ENCODE data around the gene BCAS4.

The BCAS4 gene

GRCh38 chr20:50801747-50802125 is 6.9 kb downstream of the BCAS4 start:
- DNase-seq, result no peak
- TF ChIP-seq GATA1 (IDR thresholded peaks at IDR 0.05; ENCODE audit: low read depth, low read length), result no peak
- no peak for TF ChIP-seq POLR2A (IDR thresholded peaks at IDR 0.05; ENCODE audit: low read length)

DNA sequence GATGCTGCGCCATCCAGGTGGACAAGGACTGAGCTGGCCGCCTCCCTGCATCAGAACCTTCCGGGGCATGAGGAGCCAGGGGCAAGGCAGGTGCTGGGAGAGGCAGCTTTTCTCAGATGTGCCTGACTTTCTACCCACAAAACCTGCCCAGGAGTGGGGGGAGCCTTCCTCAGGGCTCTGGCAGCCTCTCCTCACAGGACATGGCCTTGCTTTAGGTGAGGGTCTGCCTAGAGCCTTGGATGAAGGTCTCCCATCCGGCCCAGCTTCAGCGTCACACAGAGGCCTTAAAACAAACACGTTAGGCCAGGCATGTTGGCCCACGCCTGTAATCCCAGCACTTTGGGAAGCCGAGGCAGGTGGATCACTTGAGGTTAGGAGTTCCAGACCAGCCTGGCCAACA is 7.4 kb downstream of the BCAS4 start:
- TF ChIP-seq POLR2A (IDR thresholded peaks at IDR 0.05; ENCODE audit: low read length) (no peak), GATA1 (IDR thresholded peaks at IDR 0.05; ENCODE audit: low read depth, low read length) (no peak)
- no peak for DNase-seq

DNA sequence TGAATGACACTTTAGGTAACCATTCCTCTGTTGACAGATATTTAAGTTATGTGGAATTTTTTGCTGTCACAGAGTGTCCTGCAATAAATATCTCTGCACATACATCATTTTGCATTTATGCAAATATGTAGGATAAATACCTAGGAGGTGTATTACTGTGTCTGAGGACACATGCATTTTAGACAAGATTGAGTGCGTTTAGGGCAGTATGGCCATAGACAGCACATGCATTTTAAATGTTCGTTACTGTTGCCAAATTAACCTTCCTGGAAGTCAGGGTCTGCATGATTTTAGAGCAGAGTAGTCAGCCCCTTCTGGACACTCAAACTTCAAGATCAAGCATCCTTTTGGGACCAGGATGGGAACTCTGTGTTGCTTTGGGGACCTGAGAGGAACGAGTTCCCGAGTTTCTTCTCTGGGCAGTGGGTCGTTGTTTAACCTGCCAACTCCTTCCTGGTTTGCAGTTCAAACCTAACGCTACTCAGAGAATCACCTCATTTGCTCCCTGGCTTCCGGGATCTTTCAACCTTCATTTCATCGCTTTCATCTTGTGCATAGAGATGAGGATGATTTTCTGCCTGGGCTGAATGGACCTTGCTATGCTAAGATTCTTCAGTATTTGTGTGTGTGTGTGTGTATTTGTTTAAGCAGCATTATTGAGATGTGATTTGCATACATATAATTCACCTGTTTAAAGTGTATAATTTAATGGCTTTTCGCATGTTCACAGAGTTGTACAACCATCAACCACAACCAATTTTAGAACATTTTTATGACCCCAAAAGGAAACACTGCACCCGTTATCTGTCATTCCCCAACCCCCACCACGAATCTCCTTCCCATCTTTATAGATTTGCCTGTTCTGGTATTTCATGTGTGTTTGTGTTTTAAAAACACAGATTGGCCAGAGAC is 9.8 kb downstream of the BCAS4 start:
- no peak for DNase-seq
- TF ChIP-seq POLR2A (IDR thresholded peaks at IDR 0.05; ENCODE audit: low read length) (no peak), GATA1 (IDR thresholded peaks at IDR 0.05; ENCODE audit: low read depth, low read length) (no peak)

DNA sequence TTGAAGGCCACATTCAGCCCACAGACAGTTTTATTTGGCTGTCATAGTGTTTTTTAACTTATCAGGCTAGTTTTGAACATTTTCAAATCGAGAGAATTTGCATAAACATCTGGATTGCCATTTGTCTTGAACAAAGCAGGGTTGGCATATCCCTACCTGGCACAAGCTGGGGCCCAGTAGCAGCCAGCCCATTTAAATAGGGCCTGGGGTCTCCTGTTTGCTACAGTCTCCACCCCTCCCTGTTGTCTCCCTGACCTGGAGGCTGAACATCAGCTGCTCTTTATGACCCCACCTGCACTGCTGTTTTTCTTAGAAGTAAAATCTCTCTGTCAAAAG is 10.5 kb downstream of the BCAS4 start:
- no peak for TF ChIP-seq GATA1 (IDR thresholded peaks at IDR 0.05; ENCODE audit: low read depth, low read length)
- TF ChIP-seq POLR2A (IDR thresholded peaks at IDR 0.05; ENCODE audit: low read length), result no peak
- DNase-seq, result no peak

DNA sequence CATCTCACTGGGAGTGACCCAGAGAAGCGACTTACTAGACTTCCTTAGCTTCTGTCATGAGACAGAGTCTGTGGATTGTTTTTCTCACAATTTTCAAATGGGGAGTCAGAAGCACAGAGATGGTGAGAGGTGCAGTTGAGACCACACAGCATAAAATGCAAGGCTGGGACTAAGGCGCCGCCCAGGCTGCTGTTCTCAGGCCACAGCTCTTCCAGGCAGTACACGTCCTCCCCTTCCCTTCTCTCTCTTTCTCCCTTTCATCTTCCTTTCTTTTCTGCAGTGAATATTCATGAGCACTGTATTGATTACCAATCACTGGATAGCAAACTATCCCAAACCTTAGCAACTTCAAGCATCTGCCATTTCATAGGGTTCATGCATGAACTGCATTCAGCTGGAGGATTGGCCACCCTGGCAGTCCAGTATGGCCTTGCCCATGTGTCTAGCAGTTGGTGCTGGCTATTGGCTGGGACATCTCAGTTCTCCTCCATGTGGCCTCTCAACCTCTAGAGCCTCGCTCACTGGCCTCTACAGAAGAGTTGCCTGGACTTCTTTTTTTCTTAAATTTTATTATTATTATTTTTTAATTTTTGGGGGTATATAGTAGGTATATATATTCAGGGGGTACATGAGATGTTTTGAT is 11.4 kb downstream of the BCAS4 start:
- TF ChIP-seq GATA1 (IDR thresholded peaks at IDR 0.05; ENCODE audit: low read depth, low read length) (no peak), POLR2A (IDR thresholded peaks at IDR 0.05; ENCODE audit: low read length) (no peak)
- no peak for DNase-seq

DNA sequence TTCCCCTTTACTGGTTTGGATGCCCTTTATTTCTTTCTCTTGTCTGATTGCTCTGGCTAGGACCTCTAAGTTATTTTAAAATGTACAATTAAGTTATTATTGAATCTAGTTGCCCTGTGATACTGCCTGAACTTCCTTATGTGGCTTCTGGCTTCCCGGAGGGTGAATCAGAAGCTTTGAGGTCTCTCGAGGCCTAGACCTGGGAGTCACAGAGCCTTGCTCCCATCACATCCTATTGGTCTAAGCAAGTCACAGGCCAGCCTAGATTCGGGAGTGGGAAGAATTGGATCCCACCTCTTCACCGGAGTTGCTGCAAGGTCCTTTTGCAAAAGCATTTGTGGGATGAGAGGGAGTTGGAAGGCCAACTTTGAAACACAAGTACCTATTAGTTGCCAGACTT is 15.2 kb downstream of the BCAS4 start:
- no peak for TF ChIP-seq POLR2A (IDR thresholded peaks at IDR 0.05; ENCODE audit: low read length)
- TF ChIP-seq GATA1 (IDR thresholded peaks at IDR 0.05; ENCODE audit: low read depth, low read length), result no peak
- DNase-seq, result no peak

DNA sequence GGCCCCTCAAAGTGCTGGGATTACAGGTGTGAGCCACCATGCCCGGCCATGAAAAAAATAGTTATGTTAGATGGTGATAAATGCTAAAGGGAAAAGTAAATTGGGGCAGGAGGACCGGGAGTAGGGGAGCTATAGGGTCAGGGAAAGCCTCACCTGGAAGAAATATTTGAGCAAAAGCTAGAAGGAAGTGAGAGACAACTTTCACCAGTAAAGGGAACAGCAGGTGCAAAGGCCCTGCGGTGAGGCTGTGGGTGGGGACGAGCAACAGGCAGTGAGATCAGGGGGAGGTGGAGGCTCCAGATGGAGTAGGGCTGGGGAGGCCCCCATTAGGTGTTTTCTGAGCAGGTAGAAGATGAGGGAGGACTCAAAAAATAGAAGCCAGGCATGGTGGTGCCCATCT is 16.0 kb downstream of the BCAS4 start:
- TF ChIP-seq GATA1 (IDR thresholded peaks at IDR 0.05; ENCODE audit: low read depth, low read length) (no peak), POLR2A (IDR thresholded peaks at IDR 0.05; ENCODE audit: low read length) (no peak)
- DNase-seq, result no peak

- no peak for TF ChIP-seq GATA1 (IDR thresholded peaks at IDR 0.05; ENCODE audit: low read depth, low read length)
- TF ChIP-seq POLR2A (IDR thresholded peaks at IDR 0.05; ENCODE audit: low read length), result no peak
- DNase-seq, result no peak
Measured at GRCh38 chr20:50813101-50813643, 18.3 kb downstream of the BCAS4 start.

GRCh38 chr20:50813801-50814200 is 18.9 kb downstream of the BCAS4 start:
- DNase-seq, result no peak
- TF ChIP-seq GATA1 (IDR thresholded peaks at IDR 0.05; ENCODE audit: low read depth, low read length), result no peak
- TF ChIP-seq POLR2A (IDR thresholded peaks at IDR 0.05; ENCODE audit: low read length), result no peak

- TF ChIP-seq GATA1 (IDR thresholded peaks at IDR 0.05; ENCODE audit: low read depth, low read length) (no peak), POLR2A (IDR thresholded peaks at IDR 0.05; ENCODE audit: low read length) (no peak)
- no peak for DNase-seq
Measured at GRCh38 chr20:50814438-50815161, 19.7 kb downstream of the BCAS4 start.

DNA sequence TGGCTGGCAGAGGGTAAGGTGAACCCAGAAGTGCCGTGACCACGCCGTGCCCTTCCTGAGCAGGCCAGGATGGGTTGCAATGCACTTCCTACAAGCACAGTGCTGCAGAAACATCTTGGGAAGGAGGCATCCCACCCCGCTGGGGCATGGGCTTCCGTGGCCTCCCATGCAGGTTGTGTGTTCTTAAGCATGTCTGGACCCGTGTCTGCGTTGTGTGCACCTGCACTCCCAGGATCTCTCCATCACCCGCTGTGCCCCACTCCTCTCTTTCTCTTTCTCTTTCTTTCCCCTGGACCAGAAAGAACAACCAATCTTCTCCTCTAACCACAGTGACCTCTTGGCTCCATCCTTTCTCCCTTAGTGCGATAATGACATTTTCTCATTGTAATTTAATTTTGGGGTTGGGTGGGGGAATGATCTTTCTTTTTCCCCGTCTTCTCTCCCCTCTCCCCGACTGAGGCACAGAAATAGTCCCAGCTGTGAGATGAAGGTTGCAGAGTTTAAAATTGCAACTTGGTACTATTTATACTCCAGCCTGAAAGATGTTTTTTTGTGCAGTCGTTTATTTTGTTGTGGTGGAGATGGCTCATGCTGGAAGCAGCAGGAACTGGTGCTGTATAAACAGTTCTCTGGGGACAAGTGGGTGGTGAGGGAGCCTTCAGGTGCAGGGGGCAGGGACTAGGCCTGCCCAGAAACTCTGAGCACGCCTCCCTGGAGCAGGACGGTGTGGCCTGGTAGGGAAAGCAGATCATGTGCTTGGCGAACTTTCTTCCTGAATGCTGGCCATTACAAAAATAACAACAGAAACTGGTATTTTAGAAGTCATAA is 20.5 kb downstream of the BCAS4 start:
- TF ChIP-seq POLR2A (IDR thresholded peaks at IDR 0.05; ENCODE audit: low read length) (no peak), GATA1 (IDR thresholded peaks at IDR 0.05; ENCODE audit: low read depth, low read length) (no peak)
- no peak for DNase-seq

DNA sequence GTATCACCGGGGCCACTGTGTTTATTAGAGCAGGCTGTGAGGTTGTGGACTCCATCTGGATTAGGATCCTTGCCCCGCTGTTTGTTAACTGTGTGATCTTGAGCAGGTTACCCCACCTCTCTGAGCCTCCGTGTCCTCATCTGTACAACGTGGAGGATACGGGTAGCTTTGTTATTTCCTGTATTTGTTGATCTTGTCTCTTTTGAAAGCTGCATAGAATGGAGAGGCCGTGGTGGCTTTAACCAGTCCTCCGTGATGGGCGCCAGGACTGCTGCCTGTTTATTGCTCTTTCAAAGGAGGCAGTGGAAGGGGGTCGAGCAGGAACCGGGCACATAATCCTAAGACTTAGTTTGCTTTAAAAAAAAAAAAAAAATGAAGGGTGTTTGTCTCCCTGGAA is 22.9 kb downstream of the BCAS4 start:
- TF ChIP-seq POLR2A (IDR thresholded peaks at IDR 0.05; ENCODE audit: low read length) (no peak), GATA1 (IDR thresholded peaks at IDR 0.05; ENCODE audit: low read depth, low read length) (no peak)
- DNase-seq, result no peak

GRCh38 chr20:50819349-50819748 is 24.5 kb downstream of the BCAS4 start:
- no peak for TF ChIP-seq POLR2A (IDR thresholded peaks at IDR 0.05; ENCODE audit: low read length)
- TF ChIP-seq GATA1 (IDR thresholded peaks at IDR 0.05; ENCODE audit: low read depth, low read length), result no peak
- no peak for DNase-seq
